ENCODE measurements around the gene ARID4B.
A peak's percentile ranks its signal among the peaks of the same experiment; 100 is the strongest.
"Not testable (repeated sequence)": the region's sequence is repeated elsewhere in the genome, so short reads cannot be mapped to it uniquely, and the experiment has no call there.

ARID4B gene

GRCh38 chr1:235221653-235222375 lies 106.2 kb downstream of the ARID4B start:
- DNase-seq: no peak

GRCh38 chr1:235215453-235215852 lies 112.5 kb downstream of the ARID4B start:
- DNase-seq: no peak

GRCh38 chr1:235214962-235215361 lies 113.0 kb downstream of the ARID4B start:
- DNase-seq: not testable (repeated sequence)

GRCh38 chr1:235213752-235214151 lies 114.2 kb downstream of the ARID4B start:
- DNase-seq: no peak

GRCh38 chr1:235211517-235211916 lies 116.5 kb downstream of the ARID4B start:
- no peak for DNase-seq

GRCh38 chr1:235207209-235207565 lies 120.8 kb downstream of the ARID4B start:
- no peak for DNase-seq

GRCh38 chr1:235206533-235207208 lies 121.3 kb downstream of the ARID4B start:
- DNase-seq: no peak

- no peak for DNase-seq
These were observed 122.3 kb downstream of the ARID4B start for GRCh38 chr1:235205687-235206086.

GRCh38 chr1:235203428-235203827 lies 124.6 kb downstream of the ARID4B start:
- DNase-seq: no peak

- not testable (repeated sequence) for DNase-seq
These were observed 125.5 kb downstream of the ARID4B start for GRCh38 chr1:235202447-235202846.

GRCh38 chr1:235199441-235199840 lies 128.5 kb downstream of the ARID4B start:
- no peak for DNase-seq

GRCh38 chr1:235190431-235190830 lies 137.5 kb downstream of the ARID4B start:
- no peak for DNase-seq

- no peak for DNase-seq
These were observed 140.7 kb downstream of the ARID4B start for GRCh38 chr1:235187316-235187715.

GRCh38 chr1:235181561-235182245 lies 146.3 kb downstream of the ARID4B start:
- no peak for DNase-seq

GRCh38 chr1:235180916-235181460 lies 147.0 kb downstream of the ARID4B start:
- DNase-seq: no peak

GRCh38 chr1:235176486-235176885 lies 151.5 kb downstream of the ARID4B start:
- no peak for DNase-seq

GRCh38 chr1:235169986-235170385 lies 158.0 kb downstream of the ARID4B start:
- DNase-seq: no peak

GRCh38 chr1:235168375-235168774 lies 159.6 kb downstream of the ARID4B start:
- DNase-seq: no peak

- no peak for DNase-seq
These were observed 166.2 kb downstream of the ARID4B start for GRCh38 chr1:235161685-235162327.

GRCh38 chr1:235160957-235161684 lies 166.9 kb downstream of the ARID4B start, which contains the start of gene RBM34:
Gene RBM34 (minus strand): TSS chr1:235161250. CDS start chr1:235161226, 24 bp downstream.
- peak in 1 of 2 experiments; percentile 66 for DNase-seq

GRCh38 chr1:235160383-235160956 lies 167.5 kb downstream of the ARID4B start:
- no peak for DNase-seq

GRCh38 chr1:235159930-235160329 lies 168.0 kb downstream of the ARID4B start:
- not testable (repeated sequence) for DNase-seq
